GM12878 (cell line): ENCODE measurements around the gene CTSF. TPM values are rescaled to one million over a fixed set of nuclear protein-coding genes. Genes with fewer than 3 reads are reported as not detected.

ENCODE experiments used
- ATF7 ChIP-seq: fragments of 450-650 bp; IDR thresholded peaks from 2 replicates; pipeline ENCODE4 v1.6.1; 2016; ENCODE audit warnings: low read depth, mild to moderate bottlenecking
- BCLAF1 ChIP-seq: fragments of 450-650 bp; IDR thresholded peaks from 2 replicates; pipeline ENCODE4 v1.6.1; 2017; ENCODE audit warnings: antibody characterized with exemption, mild to moderate bottlenecking, moderate library complexity
- CHD1 ChIP-seq: IDR thresholded peaks from 2 replicates; pipeline ENCODE4 v1.6.1; 2012; ENCODE audit warnings: low read depth, low read length, improper control_type of control experiment
- HDAC6 ChIP-seq: fragments of 200-600 bp; sonication (generic); IDR thresholded peaks from one replicate; pipeline ENCODE4 v1.8.0; 2017; ENCODE audit warnings: antibody characterized with exemption; ENCODE audit not compliant: unreplicated experiment
- IKZF1 ChIP-seq: fragments of 450-650 bp; conservative IDR thresholded peaks from 2 replicates; pipeline ENCODE4 v1.6.1; 2017; ENCODE audit warnings: antibody characterized with exemption, mild to moderate bottlenecking
- MLLT1 ChIP-seq: fragments of 450-650 bp; IDR thresholded peaks from 2 replicates; pipeline ENCODE4 v1.6.1; 2016; ENCODE audit warnings: mild to moderate bottlenecking
- MTA3 ChIP-seq: IDR thresholded peaks from 2 replicates; pipeline ENCODE4 v1.6.1; 2012; ENCODE audit warnings: low read length, inconsistent platforms, borderline replicate concordance
- NFYA ChIP-seq: IDR thresholded peaks from 2 replicates; pipeline ENCODE4 v1.6.1; 2011; ENCODE audit warnings: low read depth, mild to moderate bottlenecking, low read length, improper control_type of control experiment, borderline replicate concordance
- NR2F1 ChIP-seq: fragments of 450-650 bp; conservative IDR thresholded peaks from 2 replicates; pipeline ENCODE4 v1.6.1; 2017; ENCODE audit warnings: mild to moderate bottlenecking
- PAX5 ChIP-seq: IDR thresholded peaks from 2 replicates; pipeline ENCODE4 v1.6.1; 2011; ENCODE audit warnings: low read depth, low read length, borderline replicate concordance
- RAD51 ChIP-seq: fragments of 450-650 bp; IDR thresholded peaks from 2 replicates; pipeline ENCODE4 v1.6.1; 2016; ENCODE audit warnings: moderate library complexity, mild to moderate bottlenecking, inconsistent platforms
- SMAD1 ChIP-seq: fragments of 450-650 bp; IDR thresholded peaks from 2 replicates; pipeline ENCODE4 v1.6.1; 2018; ENCODE audit warnings: mild to moderate bottlenecking, low read depth; ENCODE audit not compliant: partially characterized antibody
- SUZ12 ChIP-seq: fragments of 200-600 bp; sonication (generic); IDR thresholded peaks from one replicate; pipeline ENCODE4 v1.6.1; 2018; ENCODE audit warnings: antibody characterized with exemption, mild to moderate bottlenecking; ENCODE audit not compliant: unreplicated experiment
- ZNF274 ChIP-seq: IDR thresholded peaks from one replicate; pipeline ENCODE4 v1.8.0; 2011; ENCODE audit not compliant: insufficient read length, insufficient read depth
- polyA plus RNA-seq, 11 experiments: library from polyadenylated mRNA; depleted of rRNA in 4 of 11; unstranded in 6 of 11; stranded (reverse) in 5 of 11; fragments of >200 nt; fragmentation: Nextera tagmentation in 4 of 11; fragmentation: Illumina TruSeq in 1 of 11; extraction: Ambion mirVana in 4 of 11; extraction: Trizol in 1 of 11; gene quantifications; 1 replicate in 1 of 11; 2 replicates in 10 of 11; pipeline versions ENCODE4 v1.2.1 to v1.2.3, GENCODE V29; 2011 to 2016; ENCODE audit warnings: inconsistent platforms in 2 of 11, missing spikeins in 2 of 11, low read depth in 1 of 11
- total RNA-seq, 4 experiments: library from RNA; depleted of rRNA in 3 of 4; stranded (reverse); fragments of >200 nt in 3 of 4; fragmentation: Illumina TruSeq in 1 of 4; extraction: Trizol in 1 of 4; gene quantifications; 2 replicates each; pipeline versions ENCODE4 v1.2.1 to v1.2.3, GENCODE V29; 2013 to 2021
- TF ChIP-seq, protein P1 (sequence below): IDR thresholded peaks from 2 replicates; pipeline ENCODE4 v1.6.1; 2012; ENCODE audit warnings: improper control_type of control experiment, low read depth, low read length; ENCODE audit not compliant: insufficient replicate concordance
- TF ChIP-seq, protein P2 (sequence below): IDR thresholded peaks from 2 replicates; pipeline ENCODE4 v1.6.1; 2012; ENCODE audit warnings: mild to moderate bottlenecking, low read depth, low read length
- TF ChIP-seq, protein P3 (sequence below): IDR thresholded peaks from 2 replicates; pipeline ENCODE4 v1.6.1; 2012; ENCODE audit warnings: low read depth, low read length, improper control_type of control experiment

CTSF gene
- total and polyA plus RNA-seq, 10 of the 15 experiments (the other 5 are each of a cell fraction or from before 2014, with no cell fraction given): 0.11 to 0.41 (median 0.26) TPM; not detected in 4

GRCh38 chr11:66593303-66593635 lies 24.9 kb upstream of the CTSF start (continued):
- TF ChIP-seq, protein P1, sequence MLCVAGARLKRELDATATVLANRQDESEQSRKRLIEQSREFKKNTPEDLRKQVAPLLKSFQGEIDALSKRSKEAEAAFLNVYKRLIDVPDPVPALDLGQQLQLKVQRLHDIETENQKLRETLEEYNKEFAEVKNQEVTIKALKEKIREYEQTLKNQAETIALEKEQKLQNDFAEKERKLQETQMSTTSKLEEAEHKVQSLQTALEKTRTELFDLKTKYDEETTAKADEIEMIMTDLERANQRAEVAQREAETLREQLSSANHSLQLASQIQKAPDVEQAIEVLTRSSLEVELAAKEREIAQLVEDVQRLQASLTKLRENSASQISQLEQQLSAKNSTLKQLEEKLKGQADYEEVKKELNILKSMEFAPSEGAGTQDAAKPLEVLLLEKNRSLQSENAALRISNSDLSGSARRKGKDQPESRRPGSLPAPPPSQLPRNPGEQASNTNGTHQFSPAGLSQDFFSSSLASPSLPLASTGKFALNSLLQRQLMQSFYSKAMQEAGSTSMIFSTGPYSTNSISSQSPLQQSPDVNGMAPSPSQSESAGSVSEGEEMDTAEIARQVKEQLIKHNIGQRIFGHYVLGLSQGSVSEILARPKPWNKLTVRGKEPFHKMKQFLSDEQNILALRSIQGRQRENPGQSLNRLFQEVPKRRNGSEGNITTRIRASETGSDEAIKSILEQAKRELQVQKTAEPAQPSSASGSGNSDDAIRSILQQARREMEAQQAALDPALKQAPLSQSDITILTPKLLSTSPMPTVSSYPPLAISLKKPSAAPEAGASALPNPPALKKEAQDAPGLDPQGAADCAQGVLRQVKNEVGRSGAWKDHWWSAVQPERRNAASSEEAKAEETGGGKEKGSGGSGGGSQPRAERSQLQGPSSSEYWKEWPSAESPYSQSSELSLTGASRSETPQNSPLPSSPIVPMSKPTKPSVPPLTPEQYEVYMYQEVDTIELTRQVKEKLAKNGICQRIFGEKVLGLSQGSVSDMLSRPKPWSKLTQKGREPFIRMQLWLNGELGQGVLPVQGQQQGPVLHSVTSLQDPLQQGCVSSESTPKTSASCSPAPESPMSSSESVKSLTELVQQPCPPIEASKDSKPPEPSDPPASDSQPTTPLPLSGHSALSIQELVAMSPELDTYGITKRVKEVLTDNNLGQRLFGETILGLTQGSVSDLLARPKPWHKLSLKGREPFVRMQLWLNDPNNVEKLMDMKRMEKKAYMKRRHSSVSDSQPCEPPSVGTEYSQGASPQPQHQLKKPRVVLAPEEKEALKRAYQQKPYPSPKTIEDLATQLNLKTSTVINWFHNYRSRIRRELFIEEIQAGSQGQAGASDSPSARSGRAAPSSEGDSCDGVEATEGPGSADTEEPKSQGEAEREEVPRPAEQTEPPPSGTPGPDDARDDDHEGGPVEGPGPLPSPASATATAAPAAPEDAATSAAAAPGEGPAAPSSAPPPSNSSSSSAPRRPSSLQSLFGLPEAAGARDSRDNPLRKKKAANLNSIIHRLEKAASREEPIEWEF: no peak
- TF ChIP-seq SUZ12: no peak
- no peak for TF ChIP-seq NFYA
- TF ChIP-seq BCLAF1: no peak
- TF ChIP-seq HDAC6: no peak
- no peak for TF ChIP-seq NR2F1
- no peak for TF ChIP-seq MTA3
- TF ChIP-seq RAD51: no peak
- TF ChIP-seq, protein P2, sequence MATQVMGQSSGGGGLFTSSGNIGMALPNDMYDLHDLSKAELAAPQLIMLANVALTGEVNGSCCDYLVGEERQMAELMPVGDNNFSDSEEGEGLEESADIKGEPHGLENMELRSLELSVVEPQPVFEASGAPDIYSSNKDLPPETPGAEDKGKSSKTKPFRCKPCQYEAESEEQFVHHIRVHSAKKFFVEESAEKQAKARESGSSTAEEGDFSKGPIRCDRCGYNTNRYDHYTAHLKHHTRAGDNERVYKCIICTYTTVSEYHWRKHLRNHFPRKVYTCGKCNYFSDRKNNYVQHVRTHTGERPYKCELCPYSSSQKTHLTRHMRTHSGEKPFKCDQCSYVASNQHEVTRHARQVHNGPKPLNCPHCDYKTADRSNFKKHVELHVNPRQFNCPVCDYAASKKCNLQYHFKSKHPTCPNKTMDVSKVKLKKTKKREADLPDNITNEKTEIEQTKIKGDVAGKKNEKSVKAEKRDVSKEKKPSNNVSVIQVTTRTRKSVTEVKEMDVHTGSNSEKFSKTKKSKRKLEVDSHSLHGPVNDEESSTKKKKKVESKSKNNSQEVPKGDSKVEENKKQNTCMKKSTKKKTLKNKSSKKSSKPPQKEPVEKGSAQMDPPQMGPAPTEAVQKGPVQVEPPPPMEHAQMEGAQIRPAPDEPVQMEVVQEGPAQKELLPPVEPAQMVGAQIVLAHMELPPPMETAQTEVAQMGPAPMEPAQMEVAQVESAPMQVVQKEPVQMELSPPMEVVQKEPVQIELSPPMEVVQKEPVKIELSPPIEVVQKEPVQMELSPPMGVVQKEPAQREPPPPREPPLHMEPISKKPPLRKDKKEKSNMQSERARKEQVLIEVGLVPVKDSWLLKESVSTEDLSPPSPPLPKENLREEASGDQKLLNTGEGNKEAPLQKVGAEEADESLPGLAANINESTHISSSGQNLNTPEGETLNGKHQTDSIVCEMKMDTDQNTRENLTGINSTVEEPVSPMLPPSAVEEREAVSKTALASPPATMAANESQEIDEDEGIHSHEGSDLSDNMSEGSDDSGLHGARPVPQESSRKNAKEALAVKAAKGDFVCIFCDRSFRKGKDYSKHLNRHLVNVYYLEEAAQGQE: no peak
- TF ChIP-seq CHD1: no peak
- no peak for TF ChIP-seq MLLT1
- TF ChIP-seq ZNF274: no peak
- TF ChIP-seq ATF7: peak; percentile 51
- TF ChIP-seq, protein P3, sequence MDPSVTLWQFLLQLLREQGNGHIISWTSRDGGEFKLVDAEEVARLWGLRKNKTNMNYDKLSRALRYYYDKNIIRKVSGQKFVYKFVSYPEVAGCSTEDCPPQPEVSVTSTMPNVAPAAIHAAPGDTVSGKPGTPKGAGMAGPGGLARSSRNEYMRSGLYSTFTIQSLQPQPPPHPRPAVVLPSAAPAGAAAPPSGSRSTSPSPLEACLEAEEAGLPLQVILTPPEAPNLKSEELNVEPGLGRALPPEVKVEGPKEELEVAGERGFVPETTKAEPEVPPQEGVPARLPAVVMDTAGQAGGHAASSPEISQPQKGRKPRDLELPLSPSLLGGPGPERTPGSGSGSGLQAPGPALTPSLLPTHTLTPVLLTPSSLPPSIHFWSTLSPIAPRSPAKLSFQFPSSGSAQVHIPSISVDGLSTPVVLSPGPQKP: no peak
- no peak for TF ChIP-seq IKZF1
- TF ChIP-seq PAX5: no peak
- TF ChIP-seq SMAD1: peak; percentile 48
